ENCODE measurements around the gene CSNK2A3. TPM values are rescaled to one million over a fixed set of nuclear protein-coding genes. Genes with fewer than 3 reads are reported as not detected.
"Not testable (repeated sequence)": the region's sequence is repeated elsewhere in the genome, so short reads cannot be mapped to it uniquely, and the experiment has no call there.

Gene CSNK2A3
- total RNA-seq, 2 donors from 2014 or later, result 2.1 to 2.6 TPM

DNA sequence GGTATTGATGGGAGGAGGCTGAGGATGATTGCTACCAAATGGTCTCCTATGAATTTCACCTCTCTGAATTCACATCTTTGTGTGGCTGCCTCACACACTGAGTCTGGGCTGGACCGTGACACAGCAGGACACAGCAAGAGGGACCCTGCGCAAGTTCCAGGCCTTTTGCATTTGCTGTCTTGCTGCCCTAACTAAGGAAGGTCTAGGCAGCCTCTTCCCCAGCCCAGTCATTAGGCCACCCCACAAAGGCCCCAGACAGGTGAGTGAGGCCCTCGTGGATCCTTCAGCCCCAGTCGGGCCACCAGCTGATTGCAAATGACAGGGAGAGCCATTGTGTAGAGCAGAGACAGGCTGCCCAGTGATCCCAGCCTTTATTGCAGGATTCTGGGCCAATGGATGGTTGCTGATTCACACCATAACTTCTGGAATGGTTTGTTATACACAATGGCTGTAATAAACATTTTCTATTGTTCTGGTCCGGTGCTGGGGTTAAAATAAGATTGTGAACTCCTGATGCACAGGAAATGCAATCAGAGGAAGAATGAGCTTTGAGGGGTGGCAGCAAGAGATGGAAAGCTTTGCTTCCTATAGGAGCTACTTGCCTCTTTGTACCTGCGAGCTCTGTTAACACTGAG lies 28.5 kb upstream of the CSNK2A3 start:
- intact Hi-C loops (cut with DNase I), result no loop called here
- DNase-seq (ENCODE audit: low spot score), result no peak

DNA sequence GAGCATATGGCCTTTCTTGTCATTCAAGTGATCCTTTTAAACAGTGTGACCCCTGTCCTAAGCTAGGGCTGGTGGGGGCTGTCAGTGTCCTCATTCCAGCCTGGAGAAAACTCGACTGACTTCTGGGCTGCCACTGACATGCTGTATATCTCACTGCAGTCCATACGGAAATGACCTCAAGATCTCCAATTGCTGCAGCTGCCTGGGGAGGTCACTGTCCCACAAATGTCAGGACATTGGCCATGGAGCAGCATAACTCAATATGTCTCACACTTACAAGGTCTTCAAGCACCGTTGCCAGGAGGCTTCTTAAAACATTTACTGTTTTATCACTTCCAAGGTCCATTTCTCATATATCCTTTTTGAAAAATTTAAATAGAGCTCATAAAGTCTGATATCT lies 27.8 kb upstream of the CSNK2A3 start:
- DNase-seq (ENCODE audit: low spot score), result no peak
- intact Hi-C loops (cut with DNase I), result no loop called here

GRCh38 chr11:11380340-11380739 lies 27.3 kb upstream of the CSNK2A3 start:
- intact Hi-C loops (cut with DNase I), result no loop called here
- DNase-seq (ENCODE audit: low spot score), result no peak

DNA sequence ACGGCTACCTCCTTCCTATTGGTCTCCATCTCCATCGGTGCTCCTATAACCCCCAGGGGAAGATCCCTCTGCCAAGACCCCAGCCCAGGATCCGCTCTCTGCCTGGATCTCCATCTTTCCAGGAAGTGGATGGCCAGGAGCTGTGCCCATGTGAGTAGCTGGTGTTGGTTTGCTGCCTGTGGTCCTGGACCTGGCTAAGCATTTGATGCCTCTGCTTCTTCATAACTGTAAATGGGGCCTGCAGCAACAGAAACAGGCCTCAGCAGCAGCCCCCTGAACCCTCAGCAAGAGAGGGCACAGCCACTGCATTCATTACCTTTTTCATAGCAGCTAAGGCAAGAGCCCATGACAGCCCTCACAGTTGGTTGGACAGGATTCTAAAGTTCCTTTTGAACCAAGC lies 26.6 kb upstream of the CSNK2A3 start:
- intact Hi-C loops (cut with DNase I), result no loop called here
- no peak for DNase-seq (ENCODE audit: low spot score)

GRCh38 chr11:11378184-11378940 lies 25.3 kb upstream of the CSNK2A3 start:
- DNase-seq (ENCODE audit: low spot score), result no peak
- intact Hi-C loops (cut with DNase I), result no loop called here

- no peak for DNase-seq (ENCODE audit: low spot score)
- intact Hi-C loops (cut with DNase I), result no loop called here
Measured at GRCh38 chr11:11374358-11375148, 21.5 kb upstream of the CSNK2A3 start.

GRCh38 chr11:11373934-11374333 lies 20.9 kb upstream of the CSNK2A3 start:
- DNase-seq (ENCODE audit: low spot score), result no peak
- intact Hi-C loops (cut with DNase I), result no loop called here

DNA sequence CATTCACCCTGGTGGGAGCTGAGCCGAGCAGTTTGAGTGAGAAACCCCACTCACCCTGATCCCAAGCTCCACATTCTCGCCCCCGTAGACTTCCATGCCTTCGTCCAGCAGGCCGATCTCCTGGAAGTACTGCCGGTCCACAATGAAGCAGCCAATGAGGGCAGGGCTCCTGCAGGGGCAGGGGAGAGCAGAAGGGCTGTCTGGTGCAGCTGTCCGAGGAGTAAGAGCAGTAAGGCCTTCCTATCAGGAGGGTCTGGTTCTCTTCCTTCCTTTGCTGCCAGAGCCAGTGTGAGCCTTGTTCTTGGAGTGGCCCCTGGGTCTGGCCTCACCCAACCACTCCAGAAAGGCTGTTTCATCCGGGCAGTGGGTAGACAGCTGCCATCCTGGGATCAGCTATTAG lies 19.4 kb upstream of the CSNK2A3 start:
- intact Hi-C loops (cut with DNase I), result no loop called here
- no peak for DNase-seq (ENCODE audit: low spot score)

GRCh38 chr11:11370962-11371303 lies 17.9 kb upstream of the CSNK2A3 start:
- DNase-seq (ENCODE audit: low spot score), result no peak
- intact Hi-C loops (cut with DNase I), result no loop called here

DNA sequence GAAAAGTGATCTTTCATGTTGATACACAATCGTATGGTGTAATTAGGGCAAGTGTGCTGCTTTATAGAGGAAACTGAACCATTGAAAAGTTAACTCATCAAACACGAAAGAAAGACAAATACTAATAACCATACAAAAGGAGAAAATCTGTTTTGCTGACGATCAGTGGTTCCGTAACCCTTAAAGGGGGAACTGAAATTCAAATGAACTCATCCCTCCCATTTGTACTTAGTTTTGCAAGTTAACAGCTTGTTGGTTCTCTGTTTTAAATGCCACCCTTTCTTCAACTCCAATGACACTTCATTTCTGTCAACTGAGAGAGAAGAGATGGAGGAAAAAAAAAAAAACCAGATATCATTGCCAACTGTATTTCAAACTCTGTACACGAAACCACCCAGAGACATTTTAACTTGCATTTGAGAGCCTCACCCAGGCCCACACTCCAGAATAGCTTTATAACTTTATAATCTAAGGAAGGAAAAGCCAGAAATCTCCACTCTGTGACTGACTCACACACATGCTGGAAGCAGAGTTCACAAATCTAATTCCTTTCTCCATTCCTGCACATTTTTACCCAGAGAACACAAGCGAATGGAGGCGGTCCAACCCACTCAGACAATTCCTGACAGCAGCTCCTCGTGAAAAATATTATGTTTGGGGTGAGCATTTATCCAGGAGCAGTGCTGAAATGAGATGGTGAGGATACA lies 17.4 kb upstream of the CSNK2A3 start:
- intact Hi-C loops (cut with DNase I), result no loop called here

DNA sequence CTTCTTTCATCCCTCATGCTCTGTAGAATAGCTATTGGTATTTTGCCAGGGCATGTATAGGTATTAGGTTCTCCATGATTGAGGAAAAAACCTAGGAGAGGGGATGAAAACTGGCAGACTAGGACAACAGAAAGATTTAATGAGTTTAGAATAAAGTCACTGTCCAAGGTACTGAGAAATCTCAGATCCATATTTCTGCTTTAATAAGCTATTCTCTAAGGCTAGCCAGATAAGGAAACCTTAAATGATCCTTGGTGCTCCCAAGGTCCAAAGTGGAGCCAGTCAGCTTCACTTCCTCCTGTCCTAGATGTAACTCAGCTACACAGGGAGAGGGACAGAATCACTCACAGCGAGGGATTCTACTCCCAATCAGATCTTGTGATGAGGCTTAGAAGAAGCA lies 13.7 kb upstream of the CSNK2A3 start:
- DNase-seq (ENCODE audit: low spot score), result no peak
- intact Hi-C loops (cut with DNase I), result loop anchor here in 1 of 2 donors (2.0 kb wide), 1 partner anchor 44 kb away; no protein-coding TSS in a partner anchor

More for the DNA sequence above, 17.4 kb upstream of the CSNK2A3 start:
- no peak for DNase-seq (ENCODE audit: low spot score)

DNA sequence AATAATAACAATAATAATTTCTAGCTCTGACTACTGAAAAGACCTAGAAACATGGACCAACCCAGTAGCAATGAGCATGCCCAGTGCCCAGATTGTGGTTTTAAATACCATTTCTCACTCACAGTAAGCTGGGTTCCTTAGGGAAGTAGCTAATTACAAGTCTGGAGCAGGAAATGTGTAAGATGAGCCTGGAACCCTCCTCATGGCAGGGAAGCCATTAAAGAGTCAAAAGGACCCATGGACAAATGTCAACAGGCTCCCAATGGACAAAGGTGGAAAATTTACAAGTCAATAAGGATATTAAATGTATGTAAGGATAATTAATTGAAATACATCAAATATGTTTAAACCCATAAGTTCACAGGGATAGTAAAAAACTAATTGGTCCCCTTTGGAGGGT lies 10.6 kb upstream of the CSNK2A3 start:
- no peak for DNase-seq (ENCODE audit: low spot score)
- intact Hi-C loops (cut with DNase I), result no loop called here

DNA sequence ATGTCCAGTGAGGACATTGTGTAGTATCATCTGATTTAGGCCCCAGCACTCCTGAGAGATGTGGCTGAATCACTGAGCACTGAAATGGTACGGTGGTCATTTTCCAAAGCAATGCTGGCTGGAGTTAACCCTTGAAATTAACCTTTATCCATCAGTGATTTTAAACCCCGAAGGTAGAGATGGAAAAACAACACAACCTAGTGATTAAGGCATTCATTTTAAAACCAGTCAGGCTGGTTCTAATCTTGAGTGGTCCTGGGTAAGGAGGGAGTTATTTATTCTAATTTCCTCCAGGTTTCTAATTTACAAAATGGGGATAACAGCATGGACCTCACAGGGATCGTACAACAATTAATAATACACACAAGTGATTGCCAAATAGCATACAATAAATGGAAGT lies 6.6 kb upstream of the CSNK2A3 start:
- DNase-seq (ENCODE audit: low spot score), result no peak

GRCh38 chr11:11356842-11357241 lies 3.8 kb upstream of the CSNK2A3 start:
- intact Hi-C loops (cut with DNase I), result no loop called here
- no peak for DNase-seq (ENCODE audit: low spot score)

More for the DNA sequence above, 6.6 kb upstream of the CSNK2A3 start:
- intact Hi-C loops (cut with DNase I), result no loop called here

DNA sequence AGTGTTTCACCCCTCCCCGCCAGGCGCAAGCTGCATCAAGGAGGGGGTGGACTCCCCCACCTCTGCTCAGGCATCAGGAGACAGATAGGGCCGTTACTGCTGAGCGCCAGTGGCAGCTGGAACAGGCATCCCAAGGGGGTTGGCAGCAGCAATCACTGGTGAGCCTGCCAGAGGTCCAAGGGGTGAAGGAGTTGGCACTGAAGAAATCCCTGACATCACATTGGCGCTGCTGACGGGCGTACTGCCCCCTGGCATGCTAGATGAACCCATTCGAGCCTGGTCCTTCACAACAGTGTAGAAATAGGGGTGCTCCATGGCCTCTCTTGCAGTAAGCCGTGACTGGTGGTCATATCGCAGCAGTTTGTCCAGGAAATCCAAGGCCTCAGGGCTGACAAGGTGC lies 1.2 kb downstream of the CSNK2A3 start:
- DNase-seq (ENCODE audit: low spot score); intact Hi-C loops (cut with DNase I): not testable (repeated sequence)

DNA sequence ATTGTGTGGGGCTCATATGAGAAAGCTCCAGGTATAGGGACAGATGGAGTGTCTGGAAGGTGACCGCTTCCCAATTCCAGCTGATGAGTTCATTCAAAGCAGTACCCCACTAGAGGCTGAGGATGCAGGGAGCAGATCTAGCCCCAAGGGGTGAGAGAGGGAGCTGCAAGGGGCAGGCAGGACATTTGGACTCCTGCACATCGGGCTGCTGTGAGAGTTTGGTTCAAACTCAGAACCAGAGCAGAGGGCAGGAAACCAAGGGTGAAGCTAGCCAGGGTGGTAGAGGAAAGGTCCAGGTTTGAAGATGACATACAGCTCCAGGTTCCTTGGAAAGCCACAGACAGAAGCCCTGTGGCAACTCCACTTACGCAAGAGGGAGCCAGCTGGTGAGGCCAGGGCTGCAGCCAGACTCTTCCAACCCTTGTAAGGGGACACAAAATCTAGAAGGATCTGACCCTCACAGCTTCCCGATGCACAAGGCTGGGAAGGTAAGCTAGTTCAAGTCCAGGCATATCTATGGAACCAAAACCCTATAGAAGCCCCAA lies 1.9 kb downstream of the CSNK2A3 start:
- intact Hi-C loops (cut with DNase I), result no loop called here
- DNase-seq (ENCODE audit: low spot score), result no peak

GRCh38 chr11:11349870-11350337 lies 3.1 kb downstream of the CSNK2A3 start:
- intact Hi-C loops (cut with DNase I), result no loop called here
- no peak for DNase-seq (ENCODE audit: low spot score)

GRCh38 chr11:11349106-11349825 lies 3.8 kb downstream of the CSNK2A3 start:
- intact Hi-C loops (cut with DNase I), result no loop called here
- no peak for DNase-seq (ENCODE audit: low spot score)

GRCh38 chr11:11348303-11348702 lies 4.7 kb downstream of the CSNK2A3 start:
- no peak for DNase-seq (ENCODE audit: low spot score)
- intact Hi-C loops (cut with DNase I), result no loop called here

All from posterior vena cava (tissue), 2 donors.